GM18517 (cell line): ENCODE data around the gene SHISA9.

ENCODE experiments used
- ATAC-seq: cut with Tn5 transposase; IDR thresholded peaks from one replicate; pipeline ENCODE4 v1.9.1; 2021; ENCODE audit warnings: mild to moderate bottlenecking, moderate library complexity; ENCODE audit not compliant: unreplicated experiment

The SHISA9 gene

DNA sequence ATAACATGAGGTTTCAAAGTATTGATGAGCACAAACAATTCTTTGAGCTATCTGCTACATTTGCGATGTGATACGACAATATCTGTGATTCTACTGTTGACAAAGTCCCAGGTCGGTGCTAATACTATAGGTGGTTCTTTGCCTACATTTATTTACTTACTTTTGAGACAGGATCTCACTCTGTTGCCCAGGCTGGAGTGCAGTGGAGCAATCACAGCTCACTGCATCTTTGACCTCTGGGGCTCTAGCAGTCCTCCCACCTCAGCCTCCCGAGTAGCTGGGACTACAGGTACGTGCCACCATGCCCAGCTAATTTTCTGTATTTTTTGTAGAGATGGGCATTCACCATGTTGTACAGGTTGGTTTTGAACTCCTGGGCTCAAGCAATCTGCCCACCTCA lies 343.4 kb downstream of the SHISA9 start:
- ATAC-seq, result no peak

DNA sequence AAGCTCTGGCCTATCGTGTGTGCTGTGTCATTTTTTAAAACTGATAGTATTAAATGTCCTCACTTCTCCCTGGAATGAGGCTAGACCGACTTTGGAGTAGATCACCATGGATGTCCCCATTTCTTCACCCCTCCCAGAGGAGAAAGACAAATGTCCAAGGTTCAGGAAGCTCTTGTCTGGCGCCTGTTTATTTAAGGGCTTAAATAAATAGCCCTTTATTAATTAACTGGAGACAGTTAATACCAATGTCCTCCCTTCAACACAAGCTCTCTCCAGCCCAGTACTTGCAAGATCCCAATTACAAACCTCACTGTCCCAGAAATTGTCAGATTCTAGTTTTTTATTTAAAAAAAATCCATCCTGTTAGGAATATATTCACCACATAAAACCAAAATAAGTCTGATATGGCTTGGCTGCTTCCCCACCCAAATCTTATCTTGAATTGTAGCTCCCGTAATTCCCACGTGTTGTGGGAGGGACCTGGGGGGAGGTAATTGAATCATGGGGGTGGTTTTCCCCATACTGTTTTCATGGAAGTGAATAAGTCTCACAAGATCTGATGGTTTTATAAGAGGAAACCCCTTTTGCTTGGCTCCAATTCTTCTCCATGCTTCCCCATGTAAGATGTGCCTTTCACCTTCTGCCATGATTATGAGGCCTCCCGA lies 344.4 kb downstream of the SHISA9 start:
- ATAC-seq, result no peak

DNA sequence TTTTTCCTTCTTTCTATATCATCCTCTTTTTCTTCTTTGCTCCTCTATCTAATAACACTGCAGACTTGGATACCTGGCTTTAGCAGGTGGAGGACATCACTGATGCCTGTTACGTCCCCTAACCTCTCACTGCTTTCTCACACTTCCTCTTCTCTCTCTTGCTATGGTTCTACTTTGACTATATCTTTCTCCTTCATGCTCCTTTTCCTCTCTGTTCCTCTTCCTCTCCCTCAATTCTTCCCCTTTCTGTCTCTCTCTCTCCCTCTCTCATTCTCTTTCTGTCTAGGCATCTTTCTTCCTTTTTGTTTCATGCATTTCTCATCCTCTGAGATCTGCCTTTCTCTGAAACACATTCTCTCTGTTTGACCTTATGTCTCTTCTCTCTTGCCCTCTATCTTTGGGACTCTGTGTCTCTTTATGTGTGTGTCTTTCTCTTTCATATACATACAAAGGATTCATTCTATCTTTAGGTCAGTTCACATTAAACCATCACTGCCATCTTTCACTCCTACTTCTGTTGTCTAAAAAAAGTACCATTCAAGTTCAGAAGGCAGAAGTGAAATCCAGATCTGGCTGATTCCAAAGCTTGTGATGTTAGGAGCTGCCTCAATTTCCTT lies 353.7 kb downstream of the SHISA9 start:
- no peak for ATAC-seq

DNA sequence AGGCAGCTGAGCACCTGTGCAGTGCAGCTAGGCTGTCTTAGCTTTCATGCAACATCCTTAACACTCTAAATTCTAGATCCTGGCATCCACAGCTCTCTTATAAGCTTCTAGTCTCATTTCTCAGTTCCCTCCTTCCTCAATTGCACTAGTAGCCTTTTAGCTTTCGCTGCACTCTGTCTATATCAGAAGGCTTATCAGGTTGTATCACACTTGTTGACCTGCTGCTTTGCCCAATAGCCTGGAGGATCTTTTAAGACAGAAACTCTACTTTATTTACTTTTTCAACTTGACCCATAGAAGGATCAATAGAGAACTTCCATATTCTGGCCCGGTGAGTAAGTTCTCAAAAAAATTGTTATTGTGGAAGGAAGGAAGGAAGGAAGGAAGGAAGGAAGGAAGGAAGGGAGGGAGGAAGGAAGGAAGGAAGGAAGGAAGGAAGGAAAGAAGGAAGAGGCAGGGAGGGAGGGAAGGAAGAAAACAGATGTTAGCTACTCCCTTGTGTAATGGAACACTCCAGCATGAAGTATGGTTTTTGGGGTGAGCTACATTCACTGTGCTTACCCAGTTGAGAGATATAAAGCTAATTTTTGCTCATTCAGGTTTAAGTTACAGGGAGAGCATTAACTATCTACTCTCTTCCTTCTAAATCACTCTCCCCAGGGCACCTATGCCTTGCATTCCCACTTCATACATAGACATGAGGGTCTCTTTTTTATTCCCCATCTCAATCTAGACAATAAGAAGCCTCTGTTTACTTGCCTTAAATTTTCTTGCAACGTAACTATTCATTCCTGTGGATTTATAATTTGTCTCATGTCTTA lies 361.1 kb downstream of the SHISA9 start:
- ATAC-seq, result no peak

DNA sequence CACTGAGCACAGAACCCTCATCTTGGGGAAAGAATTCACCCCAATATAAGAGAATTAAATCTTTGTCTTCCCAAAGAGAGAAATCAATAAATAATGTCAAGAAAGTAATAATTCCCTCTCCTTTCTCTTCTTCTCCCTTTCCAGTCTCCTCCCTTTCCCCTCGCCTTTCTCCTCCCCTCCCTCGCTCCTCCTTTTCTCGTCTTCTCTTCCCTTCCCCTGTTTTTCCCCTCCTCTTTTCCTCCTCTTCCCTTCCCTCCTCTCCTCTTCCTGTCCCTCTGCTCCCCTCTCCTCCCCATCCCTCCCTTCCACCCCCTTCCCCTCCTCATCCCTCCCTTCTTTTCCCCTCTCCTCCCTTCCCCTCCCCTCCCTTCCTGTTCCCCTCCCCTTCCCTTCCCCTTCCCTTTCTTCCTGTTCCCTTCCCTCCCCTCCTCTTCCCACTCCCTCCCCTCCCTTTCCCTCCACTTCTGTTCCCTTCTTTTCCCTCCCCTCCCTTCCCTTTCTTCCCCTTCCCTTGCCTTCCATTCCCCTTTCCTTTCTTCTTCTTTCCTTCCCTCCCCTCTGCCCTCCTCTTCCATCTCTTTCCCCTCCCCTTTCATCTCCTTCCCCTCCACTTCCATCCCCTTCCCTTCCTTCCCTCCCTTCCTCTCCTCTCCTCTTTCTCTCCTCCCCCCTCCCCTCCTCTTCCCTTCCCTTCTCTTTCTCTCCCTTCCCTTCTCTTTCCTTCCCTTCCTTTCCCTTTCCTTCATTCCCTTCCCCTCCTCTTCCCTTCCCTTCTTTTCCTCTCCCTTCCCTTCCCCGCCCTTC lies 363.6 kb downstream of the SHISA9 start:
- ATAC-seq, result no peak

DNA sequence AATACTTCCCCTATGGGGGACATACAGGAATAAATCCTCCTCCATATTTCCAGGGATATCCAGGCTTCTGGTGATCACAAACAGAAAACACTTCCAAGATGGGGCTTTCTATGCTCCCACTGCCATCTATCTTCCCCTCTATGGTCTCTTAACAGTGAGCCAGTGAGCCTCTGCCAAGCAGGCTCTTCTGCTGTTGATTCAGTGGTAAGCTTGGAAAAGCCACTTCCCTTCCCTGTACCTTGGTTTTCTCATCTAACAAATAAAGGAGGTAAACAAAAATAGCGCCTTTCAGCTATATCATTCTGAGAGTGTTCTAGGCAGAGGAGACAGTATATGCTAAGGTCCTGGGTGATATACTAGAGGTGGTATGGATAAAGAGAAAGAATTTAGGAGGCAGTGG lies 368.0 kb downstream of the SHISA9 start:
- ATAC-seq, result no peak

DNA sequence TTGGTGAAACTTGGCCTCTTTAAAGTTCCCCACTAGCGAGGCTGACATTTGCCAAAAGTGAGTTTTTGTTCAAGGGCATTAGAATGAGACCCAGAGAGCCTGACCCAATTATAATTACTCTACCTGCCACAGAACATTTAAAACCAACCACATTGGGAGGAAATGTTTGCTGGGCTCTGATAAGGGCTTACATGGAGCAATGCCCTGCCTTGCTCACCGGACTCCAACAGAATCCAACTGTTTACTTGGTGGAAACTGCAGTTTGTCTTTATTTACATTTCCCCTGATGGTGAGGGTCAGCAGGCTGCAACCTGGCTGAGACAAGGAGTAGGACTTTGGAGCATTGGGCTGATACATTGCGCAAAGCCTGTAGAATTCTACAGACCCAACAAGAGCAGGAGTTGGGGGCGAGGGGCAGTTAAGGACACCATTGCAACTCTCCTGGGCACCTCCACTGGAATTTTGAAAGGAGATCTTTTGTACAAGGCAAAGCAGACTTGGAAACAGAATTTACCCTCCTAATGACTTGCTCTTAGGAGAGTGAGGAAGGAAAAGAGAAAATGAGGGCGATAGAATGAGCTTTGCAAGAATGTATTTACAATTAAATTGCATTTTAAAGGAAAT lies 368.6 kb downstream of the SHISA9 start:
- no peak for ATAC-seq

DNA sequence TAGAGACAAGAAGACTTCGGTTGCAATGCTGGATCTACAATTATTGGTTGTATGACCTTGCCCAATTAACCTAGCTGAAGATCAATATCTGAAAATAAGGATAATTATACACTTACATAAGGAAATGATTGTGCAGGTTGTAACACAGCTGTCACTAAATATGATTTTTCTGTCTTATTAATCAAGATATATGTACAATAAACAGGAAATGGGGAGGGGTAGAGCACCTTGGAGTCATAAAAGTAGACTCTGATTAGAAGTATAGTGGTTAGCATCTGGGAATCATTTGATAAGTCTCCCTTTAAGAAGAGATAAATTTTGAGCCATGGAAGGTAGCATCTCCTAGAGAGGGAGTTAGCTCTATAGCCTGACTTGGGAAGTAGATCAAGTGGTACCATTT lies 369.2 kb downstream of the SHISA9 start:
- ATAC-seq, result no peak

DNA sequence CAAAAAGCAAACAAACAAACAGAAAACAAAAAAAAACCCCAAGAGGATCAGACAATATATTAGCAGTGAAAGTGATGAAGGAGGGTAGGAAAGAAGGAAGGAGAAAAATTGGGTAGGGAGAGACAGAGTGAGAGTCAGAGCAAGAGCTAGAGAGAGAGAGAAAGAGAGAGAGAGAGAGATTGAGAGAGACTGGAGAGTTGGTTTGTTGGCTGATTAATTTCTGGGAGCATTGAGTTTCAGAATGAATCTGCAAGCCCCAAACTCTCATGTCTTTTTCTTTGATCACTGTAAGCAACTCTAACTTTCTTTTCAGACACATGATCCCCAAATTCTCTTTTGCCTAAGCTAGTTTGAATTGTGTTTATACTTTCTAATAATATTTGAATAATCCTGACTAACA lies 388.1 kb downstream of the SHISA9 start:
- no peak for ATAC-seq
